NCI-H2196 treated with DMSO at 0.1 percent for 48 hours (cell line): Measurements from ENCODE around the gene GUCA1C.
A peak's percentile ranks its signal among the peaks of the same experiment; 100 is the strongest.

Source experiments
- DNase-seq: peaks from one replicate; lab custom pipeline; 2025; ENCODE audit not compliant: unreplicated experiment; lab: John Stamatoyannopoulos, UW

GUCA1C gene

GRCh38 chr3:108953700-108954099, at the start of gene GUCA1C:
GUCA1C (minus strand) TSS chr3:108953879; CDS start chr3:108953762, 117 bp downstream.
- DNase-seq = no peak

GRCh38 chr3:108998436-108998835, 44.8 kb upstream of the GUCA1C start:
- no peak for DNase-seq

GRCh38 chr3:108985844-108986243, 32.2 kb upstream of the GUCA1C start:
- no peak for DNase-seq

- DNase-seq = no peak
Measured at GRCh38 chr3:108983051-108983450, 29.4 kb upstream of the GUCA1C start.

- no peak for DNase-seq
Measured at GRCh38 chr3:108976058-108976457, 22.4 kb upstream of the GUCA1C start.

GRCh38 chr3:108973019-108973418, 19.3 kb upstream of the GUCA1C start:
- no peak for DNase-seq

- no peak for DNase-seq
Measured at GRCh38 chr3:108972482-108972881, 18.8 kb upstream of the GUCA1C start.

GRCh38 chr3:108970561-108970960, 16.9 kb upstream of the GUCA1C start:
- DNase-seq = no peak

- no peak for DNase-seq
Measured at GRCh38 chr3:108966773-108967172, 13.1 kb upstream of the GUCA1C start.

- DNase-seq = no peak
Measured at GRCh38 chr3:108959017-108959416, 5.3 kb upstream of the GUCA1C start.

GRCh38 chr3:108953210-108953609, 469 bp downstream of the GUCA1C start:
- DNase-seq = no peak

GRCh38 chr3:108951820-108952501, 1.7 kb downstream of the GUCA1C start:
- DNase-seq = no peak

- DNase-seq = no peak
Measured at GRCh38 chr3:108947855-108948254, 5.8 kb downstream of the GUCA1C start.

- DNase-seq = no peak
Measured at GRCh38 chr3:108946292-108947285, 7.1 kb downstream of the GUCA1C start.

GRCh38 chr3:108940568-108941263, 13.0 kb downstream of the GUCA1C start:
- DNase-seq = no peak

GRCh38 chr3:108940166-108940565, 13.5 kb downstream of the GUCA1C start:
- no peak for DNase-seq

- DNase-seq = no peak
Measured at GRCh38 chr3:108936924-108937689, 16.6 kb downstream of the GUCA1C start.

GRCh38 chr3:108931035-108931434, 22.6 kb downstream of the GUCA1C start:
- no peak for DNase-seq

GRCh38 chr3:108918866-108919265, 34.8 kb downstream of the GUCA1C start:
- DNase-seq = no peak

GRCh38 chr3:108914774-108915641, 38.7 kb downstream of the GUCA1C start:
- DNase-seq = peak; percentile 90
